Measurements from ENCODE around the gene ALOX5.
"Not testable (repeated sequence)": the region's sequence is repeated elsewhere in the genome, so short reads cannot be mapped to it uniquely, and the experiment has no call there.

The ALOX5 gene

DNA sequence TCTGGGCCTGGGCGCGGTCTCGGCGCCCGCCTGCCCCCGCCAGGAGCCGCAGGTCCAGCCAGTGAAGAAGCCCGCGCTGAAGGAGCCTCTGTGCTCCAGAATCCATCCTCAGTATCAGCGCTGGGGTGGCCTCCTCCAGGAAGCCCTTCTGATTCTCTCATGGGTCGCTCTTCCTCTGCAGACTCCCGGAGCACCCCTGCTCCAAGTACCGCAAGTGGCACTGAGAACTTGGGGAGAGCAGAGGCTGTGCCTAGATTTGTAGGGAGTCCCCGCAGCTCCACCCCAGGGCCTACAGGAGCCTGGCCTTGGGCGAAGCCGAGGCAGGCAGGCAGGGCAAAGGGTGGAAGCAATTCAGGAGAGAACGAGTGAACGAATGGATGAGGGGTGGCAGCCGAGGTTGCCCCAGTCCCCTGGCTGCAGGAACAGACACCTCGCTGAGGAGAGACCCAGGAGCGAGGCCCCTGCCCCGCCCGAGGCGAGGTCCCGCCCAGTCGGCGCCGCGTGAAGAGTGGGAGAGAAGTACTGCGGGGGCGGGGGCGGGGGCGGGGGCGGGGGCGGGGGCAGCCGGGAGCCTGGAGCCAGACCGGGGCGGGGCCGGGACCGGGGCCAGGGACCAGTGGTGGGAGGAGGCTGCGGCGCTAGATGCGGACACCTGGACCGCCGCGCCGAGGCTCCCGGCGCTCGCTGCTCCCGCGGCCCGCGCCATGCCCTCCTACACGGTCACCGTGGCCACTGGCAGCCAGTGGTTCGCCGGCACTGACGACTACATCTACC, at the start of gene ALOX5:
Gene ALOX5 (plus strand): TSS at position 641 of the 774 bp plus-strand sequence. CDS start 64 bp downstream, at position 705.
- peak; percentile 11 for DNase-seq

DNA sequence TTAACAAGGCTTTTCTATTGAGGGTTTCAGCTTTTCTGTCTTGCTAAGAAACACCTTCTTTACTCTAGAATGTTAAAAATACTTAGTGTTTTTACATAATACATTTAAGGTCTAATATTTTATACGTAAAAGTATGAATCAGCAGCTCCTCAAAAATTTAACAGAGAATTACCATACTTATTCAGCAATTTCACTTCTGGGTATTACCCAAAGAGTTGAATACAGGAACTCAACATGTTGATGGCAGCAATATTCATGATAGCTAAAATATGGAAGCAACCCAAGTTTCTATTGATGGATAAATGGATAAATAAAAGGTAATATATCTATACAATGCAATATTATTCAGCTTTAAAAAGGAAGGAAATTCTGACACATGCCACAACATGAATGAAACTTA, 48.9 kb upstream of the ALOX5 start:
- no peak for DNase-seq

DNA sequence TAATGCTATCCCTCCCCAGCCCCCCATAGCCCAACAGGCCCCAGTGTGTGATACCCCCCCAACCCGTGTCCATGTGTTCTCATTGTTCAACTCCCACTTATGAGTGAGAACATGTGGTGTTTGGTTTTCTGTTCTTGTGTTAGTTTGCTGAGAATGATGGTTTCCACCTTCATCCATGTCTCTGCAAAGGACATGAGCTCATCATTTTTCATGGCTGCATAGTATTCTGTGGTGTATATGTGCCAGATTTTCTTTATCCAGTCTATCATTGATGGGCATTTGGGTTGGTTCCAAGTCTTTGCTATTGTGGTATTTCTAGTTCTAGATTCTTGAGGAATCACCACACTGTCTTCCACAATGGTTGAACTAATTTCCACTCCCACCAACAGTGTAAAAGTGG, 47.2 kb upstream of the ALOX5 start:
- not testable (repeated sequence) for DNase-seq

DNA sequence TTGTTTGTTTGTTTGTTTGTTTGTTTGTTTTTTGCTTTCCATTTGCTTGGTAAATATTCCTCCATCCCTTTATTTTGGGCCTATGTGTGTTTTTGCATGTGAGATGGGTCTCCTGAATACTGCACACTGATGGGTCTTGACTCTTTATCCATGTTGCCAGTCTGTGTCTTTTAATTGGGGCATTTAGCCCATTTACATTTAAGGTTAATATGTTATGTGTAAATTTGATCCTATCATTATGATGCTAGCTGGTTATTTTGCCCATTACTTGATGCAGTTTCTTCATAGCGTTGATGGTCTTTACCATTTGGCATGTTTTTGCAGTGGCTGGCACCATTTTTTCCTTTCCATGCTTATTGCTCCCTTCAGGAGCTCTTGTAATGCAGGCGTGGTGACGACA, 42.2 kb upstream of the ALOX5 start:
- not testable (repeated sequence) for DNase-seq

DNA sequence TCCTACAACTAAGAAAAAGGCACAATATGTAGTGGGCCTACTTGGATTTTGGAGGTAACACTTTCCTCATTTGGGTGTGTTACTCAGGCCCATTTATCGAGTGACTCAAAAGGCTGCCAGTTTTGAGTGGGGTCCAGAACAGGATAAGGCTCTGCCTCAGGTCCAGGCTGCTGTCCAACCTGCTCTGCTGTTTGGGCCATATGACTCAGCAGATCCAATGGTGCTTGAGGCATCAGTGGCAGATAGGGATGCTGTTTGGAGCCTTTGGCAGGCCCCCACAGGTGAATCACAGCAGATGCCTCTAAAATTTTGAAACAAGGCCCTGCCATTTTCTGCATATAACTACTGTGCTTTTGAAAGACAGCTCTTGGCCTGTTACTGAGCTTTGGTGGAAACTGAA, 34.1 kb upstream of the ALOX5 start:
- no peak for DNase-seq

DNA sequence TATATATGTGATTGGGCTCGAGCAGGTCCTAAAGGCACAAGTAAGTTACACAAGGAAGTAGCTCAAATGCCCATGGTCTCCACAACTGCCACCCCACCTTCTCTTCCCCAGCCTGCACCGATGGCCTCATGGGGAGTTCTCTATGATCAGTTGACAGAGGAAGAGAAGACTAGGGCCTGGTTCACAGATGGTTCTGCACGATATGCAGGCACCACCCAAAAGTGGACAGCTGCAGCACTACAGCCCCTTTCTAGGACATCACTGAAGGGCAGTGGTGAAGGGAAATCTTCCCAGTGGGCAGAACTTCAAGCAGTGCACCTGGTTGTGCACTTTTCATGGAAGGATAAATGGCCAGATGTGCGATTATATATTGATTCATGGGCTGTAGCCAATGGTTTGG, 33.6 kb upstream of the ALOX5 start:
- not testable (repeated sequence) for DNase-seq

DNA sequence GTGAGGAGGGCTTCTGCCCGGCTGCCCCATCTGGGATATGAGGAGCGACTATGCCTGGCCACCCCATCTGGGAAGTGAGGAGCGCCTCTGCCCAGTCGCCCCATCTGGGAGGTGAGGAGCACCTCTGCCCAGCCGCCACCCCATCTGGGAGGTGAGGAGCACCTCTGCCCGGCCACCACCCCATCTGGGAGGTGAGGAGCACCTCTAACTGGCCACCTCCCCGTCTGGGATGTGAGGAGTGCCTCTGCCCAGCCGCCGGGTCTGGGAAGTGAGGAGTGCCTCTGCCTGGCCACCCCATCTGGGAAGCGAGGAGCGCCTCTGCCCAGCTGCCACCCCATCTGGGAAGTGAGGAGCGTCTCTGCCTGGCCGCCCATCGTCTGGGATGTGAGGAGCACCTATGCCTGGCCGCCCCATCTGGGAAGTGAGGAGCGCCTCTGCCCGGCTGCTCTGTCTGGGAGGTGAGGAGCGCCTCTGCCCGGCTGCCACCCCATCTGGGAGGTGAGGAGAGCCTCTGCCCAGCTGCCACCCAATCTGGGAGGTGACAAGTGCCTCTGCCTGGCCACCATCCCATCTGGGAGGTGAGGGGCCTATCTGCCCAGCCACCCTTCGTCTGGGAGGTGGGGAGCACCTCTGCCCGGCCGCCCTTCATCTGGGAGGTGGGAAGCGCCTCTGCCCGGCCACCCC, 27.2 kb upstream of the ALOX5 start:
- not testable (repeated sequence) for DNase-seq

DNA sequence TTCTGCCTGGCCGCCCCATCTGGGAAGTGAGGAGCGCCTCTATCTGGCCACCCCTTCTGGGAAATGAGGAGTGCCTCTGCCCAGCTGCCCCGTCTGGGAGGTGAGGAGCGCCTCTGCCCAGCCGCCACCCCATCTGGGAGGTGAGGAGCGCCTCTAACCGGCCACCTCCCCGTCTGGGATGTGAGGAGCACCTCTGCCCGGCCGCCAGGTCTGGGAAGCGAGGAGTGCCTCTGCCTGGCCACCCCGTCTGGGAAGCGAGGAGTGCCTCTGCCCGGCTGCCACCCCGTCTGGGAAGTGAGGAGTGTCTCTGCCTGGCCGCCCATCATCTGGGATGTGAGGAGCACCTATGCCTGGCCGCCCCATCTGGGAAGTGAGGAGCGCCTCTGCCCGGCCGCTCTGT, 26.6 kb upstream of the ALOX5 start:
- DNase-seq, result not testable (repeated sequence)

DNA sequence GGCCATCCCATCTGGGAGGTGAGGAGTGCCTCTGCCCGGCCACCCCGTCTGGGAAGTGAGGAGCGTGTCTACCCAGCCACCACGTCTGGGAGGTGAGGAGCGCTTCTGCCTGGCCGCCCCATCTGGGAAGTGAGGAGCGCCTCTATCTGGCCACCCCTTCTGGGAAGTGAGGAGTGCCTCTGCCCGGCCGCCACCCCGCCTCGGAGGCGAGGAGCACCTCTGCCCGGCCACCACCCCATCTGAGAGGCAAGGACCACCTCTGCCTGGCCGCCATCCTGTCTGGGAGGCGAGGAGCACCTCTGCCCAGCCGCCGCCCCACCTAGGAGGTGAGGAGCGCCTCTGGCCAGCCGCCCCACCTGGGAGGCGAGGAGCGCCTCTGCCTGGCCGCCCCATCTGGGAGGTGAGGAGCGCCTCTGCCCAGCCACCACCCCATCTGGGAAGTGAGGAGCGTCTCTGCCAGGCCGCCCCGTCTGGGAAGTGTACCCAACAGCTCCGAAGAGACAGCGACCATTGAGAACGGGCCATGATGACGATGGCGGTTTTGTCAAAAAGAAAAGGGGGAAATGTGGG, 25.7 kb upstream of the ALOX5 start:
- DNase-seq, result not testable (repeated sequence)

DNA sequence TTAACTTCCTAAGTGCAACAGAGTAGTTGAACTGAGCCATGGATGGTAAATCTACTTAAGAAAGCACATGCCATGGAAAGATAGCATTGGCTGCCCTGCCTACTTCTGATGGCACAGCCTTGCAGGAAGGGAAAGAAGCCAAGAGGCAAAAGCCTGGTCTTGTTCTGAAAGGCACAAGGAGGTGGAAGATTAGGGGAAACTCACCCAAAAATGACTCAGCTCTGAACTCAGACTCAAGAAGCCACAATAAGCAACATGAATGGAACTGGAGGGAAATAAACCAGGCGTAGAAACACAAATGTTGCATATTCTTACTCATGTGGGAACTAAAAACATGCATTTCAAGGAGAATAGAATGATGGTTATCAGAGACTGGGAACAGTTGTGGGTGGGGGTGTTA, 20.8 kb upstream of the ALOX5 start:
- DNase-seq, result no peak

DNA sequence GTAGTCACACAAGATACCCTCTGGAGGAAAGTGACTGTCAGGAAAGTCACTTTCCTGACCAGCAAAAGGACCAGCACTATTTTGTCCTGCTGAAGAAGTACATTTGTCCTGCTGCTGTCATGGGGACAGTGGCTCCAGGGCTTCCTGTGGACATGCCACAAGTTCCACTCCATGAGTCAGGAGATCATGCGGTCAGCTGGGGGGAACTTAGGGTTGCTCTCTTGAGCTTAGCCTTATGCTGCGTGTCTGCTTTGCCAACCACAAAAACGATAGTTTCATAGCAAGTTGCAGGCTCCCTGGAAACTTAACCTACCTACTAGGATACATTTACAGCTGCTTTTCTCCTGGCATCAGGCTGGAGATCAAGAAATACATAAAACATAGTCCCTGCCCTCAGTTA, 19.8 kb upstream of the ALOX5 start:
- no peak for DNase-seq

DNA sequence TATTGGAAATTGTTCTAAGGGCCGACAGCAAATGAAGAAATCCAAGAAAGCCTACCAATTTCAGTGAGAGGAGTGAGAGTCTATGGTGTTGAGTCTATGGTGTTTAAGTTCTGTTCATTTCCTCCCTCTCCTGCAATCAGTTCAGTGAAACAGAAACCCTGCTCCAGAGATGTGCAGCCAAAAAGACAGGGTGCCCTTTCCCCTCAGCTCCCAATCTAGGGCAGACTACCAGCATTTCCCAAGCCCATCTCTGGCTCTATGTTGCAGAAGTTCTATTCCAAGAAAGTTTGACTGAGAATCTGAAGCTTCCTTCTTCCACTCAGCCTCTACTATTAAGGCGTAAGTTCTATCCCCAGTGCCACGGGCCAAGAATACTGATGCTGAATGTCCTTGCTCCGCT, 18.5 kb upstream of the ALOX5 start:
- DNase-seq, result no peak

DNA sequence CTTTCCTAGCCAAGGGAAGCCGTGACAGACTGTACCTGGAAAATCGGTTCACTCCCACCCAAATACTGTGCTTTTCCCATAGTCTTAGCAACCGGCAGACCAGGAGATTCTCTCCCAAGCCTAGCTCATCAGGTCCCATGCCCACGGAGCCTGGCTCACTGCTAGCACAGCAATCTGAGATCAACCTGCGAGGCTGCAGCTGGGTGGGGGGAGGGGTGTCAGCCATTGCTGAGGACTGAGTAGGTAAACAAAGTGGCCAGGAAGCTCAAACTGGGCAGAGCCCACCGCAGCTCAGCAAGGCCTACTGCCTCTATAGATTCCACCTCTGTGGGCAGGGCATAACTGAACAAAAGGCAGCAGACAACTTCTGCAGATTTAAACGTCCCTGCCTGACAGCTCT, 15.1 kb upstream of the ALOX5 start:
- not testable (repeated sequence) for DNase-seq

DNA sequence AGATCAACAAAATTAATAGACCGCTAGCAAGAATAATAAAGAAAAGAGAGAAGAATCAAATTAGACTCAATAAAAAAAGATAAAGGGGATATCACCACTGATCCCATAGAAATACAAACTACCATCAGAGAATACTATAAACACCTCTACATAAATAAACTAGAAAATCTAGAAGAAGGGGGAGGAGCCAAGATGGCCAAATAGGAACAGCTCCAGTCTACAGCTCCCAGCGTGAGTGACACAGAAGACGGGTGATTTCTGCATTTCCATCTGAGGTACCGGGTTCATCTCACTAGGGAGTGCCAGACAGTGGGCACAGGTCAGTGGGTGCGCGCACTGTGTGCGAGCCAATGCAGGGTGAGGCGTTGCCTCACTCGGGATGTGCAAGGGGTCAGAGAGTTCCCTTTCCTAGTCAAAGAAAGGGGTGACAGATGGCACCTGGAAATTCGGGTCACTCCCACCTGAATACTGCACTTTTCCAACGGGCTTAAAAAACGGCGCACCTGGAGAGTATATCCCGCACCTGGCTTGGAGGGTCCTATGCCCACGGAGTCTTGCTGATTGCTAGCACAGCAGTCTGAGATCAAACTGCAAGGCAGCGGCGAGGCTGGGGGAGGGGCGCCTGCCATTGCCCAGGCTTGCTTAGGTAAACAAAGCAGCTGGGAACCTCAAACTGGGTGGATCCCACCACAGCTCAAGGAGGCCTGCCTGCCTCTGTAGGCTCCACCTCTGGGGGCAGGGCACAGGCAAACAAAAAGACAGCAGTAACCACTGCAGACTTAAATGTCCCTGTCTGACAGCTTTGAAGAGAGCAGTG, 11.8 kb upstream of the ALOX5 start:
- not testable (repeated sequence) for DNase-seq

DNA sequence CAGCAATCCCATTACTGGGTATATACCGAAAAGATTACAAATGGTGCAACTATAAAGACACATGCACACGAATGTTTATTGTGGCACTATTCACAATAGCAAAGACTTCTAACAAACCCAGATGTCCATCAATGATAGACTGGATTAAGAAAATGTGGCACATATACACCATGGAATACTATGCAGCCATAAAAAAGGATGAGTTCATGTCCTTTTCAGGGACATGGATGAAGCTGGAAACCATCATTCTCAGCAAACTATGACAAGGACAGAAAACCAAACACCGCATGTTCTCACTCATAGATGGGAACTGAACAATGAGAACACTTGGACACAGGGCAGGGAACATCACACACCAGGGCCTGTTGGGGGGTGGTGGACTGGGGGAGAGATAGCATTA, 6.4 kb upstream of the ALOX5 start:
- DNase-seq, result not testable (repeated sequence)

DNA sequence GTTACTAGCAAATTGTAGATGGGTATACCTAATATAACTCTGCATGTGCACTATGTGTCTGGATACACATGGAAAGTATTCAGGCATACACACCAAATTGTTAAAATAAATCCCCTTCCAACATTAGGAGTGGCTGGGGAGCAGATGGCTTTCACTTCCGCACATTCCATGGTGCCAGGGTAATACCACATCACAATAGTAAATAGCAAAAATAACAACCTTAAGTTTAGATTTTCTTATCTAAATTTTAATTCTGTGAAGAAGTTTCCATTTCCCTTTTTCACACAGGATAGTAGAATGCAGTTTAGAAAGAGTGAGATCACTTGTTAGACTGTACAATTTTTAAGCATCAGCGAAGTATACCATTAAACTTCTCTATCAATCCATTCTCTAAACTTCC, 5.8 kb upstream of the ALOX5 start:
- DNase-seq, result no peak

DNA sequence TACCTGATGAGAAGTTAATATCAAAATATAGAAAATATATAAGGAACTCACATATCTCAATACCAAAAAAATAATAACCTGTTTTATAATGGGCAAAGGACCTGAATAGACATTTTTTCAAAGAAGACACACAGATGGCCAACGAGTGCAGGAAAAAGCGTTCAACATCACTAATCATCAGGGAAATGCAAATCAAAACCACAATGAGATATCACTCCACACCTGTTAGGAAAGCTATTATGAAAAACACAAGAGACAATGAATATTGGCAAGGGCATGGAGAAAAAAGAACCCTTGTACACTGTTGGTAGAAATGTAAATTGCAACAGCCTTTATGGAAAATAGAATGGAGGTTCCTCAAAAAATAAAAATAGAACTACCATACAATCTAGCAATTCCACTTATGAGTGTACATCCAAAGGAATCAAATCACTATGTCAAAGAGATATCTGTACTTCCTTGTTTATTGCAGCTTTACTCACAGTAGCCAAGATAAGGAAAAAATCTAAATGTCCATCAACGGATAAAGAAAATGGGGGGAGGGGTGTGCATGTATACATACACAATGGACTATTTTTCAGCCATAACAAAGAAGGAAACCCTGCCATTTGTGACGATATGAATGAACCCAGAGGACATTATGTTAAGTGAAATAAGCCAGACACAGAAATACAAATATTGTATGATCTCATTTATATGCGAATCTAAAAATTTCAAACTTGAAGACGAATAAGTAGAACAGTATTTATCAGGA, 3.6 kb upstream of the ALOX5 start:
- DNase-seq, result no peak

DNA sequence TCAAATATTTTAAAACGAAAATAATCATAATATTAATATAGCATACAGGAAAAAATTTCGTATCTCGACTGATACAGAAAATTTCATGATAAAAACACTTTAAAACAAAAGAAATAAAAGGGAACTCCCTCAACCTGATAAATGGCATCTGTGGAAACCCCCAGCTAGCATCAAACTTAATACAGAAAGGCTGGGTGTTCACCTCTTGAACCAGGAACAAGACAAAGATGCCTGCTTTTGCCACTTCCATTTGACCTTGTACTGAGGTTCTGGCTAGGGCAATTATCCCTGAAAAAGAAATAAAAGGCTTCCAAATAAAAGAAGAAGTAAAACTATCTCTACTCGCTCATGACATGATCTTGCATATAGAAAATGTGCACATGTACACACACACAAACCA, 2.5 kb upstream of the ALOX5 start:
- no peak for DNase-seq

DNA sequence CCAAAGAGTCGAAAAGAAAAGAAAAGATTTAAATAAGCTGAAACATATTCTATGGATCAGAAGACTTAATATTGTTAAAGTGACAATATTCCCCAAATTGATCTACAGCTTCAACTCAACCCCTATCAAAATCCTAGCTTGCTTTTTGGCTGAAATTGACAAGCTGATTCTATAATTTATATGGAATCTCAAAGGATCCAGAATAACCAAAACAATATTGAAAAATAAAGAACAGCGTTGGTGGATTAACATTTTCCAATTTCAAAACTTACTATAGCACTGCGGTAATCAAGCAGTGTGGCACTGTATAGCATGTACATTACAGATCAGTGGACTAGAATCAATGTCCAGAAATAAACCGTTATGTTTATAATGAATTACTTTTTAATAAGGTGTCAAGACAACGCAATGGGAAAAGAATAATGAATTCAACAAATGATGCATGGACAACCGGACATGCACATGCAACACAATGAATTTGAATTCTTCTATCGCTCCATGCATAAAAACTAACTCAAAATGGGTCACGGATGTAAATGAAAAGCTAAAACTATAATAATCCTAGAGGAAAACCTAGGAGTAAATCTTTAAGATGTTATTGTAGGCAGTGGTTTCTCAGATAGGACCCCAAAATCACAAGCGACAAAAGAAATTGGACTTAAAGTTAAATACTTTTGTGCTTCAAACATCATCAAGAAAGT, 1.6 kb upstream of the ALOX5 start:
- DNase-seq, result no peak

DNA sequence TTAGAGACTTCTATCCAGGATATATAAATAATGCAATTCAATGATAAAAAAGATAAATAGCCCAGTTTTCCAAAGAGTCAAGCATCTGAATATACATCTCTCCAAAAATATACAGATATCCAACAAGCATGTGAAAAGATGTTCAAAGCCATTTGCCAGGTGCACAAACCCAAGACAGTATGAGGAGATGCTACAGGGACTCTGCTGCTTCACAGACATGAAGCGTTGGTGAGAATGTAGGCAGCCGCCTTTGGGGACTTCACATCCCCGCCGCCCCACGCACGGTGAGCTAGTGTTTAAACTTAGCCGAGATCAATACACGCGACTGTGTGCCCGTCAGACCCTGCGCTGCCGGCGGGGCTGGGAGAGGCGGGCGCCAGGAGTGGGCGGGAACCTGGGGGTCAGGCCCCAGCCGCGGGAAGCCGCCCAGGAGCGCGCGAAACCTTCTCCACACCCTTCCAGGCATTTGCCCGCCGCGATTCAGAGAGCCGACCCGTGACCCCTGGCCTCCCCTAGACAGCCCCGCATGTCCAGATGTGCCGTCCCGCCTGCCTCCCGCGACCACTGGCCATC, 927 bp upstream of the ALOX5 start:
- DNase-seq, result peak; percentile 12

DNA sequence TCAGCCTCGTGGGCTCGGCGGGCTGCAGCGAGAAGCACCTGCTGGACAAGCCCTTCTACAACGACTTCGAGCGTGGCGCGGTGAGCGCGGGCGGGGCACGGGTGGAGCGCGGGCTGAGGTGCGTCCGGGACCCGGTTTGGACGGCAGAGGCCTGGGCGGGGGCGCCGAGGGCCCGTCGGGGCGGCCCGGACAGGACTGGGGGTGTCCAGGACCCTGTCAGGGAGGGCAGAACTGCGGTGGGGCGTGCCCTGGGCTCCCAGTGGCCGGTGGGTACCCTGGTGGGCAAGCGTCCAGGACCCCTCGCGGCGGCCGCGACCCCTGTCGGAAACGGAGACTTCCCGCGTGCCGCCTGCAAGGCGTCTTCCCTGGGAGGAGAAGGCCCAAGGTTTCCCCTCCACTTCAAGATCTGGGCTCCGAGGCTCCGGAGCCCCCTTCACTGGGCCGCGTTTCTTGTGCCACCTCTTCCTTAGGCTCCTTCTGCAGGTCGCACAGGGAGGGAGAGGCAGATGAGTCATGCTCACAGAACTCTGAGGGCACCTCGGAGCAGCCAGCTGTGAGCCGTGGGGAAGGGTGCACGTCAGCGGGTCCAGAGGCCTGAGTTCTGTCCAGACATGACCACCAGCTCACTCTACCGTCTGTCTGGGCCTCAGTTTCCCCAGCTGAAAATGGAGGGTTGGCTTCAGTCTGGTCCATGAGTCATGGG, 485 bp downstream of the ALOX5 start:
- no peak for DNase-seq

Data from stimulated activated CD4-positive, alpha-beta T cell treated with anti-CD3 and anti-CD28 coated beads, Interleukin-4, amount 100 ng/mL, for 24 hours (primary cell).